Activated CD8-positive, alpha-beta memory T cell treated with anti-CD3 and anti-CD28 coated beads for 36 hours (primary cell): ENCODE data around the gene XIRP1. TPM values are rescaled to one million over a fixed set of nuclear protein-coding genes. Genes with fewer than 3 reads are reported as not detected.

ENCODE experiments used
- total RNA-seq, 2 experiments: library from RNA; stranded (reverse); gene quantifications; one replicate each; pipeline ENCODE4 v1.2.3, GENCODE V29; 2021

Gene XIRP1
- total RNA-seq, 2 experiments from 2014 or later: 4.2 to 4.3 TPM

Other genes starting within 250 kb of the XIRP1 start
- gene SCN11A, start 140.7 kb downstream of the XIRP1 start, total RNA-seq: under 1 TPM; 0.04 to 0.08 TPM
- gene WDR48, start 140.6 kb downstream of the XIRP1 start, total RNA-seq: 10 to 100 TPM; 38.0 to 43.2 TPM
- 10 to 100 TPM; 22.3 to 24.2 TPM for gene GORASP1, start 85.0 kb downstream of the XIRP1 start, total RNA-seq
- gene TTC21A, start 84.9 kb downstream of the XIRP1 start, total RNA-seq: 1 to 10 TPM; 1.1 to 1.2 TPM
- 10 to 100 TPM; 40.5 to 40.7 TPM for gene CSRNP1, start 39.0 kb downstream of the XIRP1 start, total RNA-seq
- under 1 TPM; 0.21 to 0.51 TPM for gene CX3CR1, start 87.4 kb upstream of the XIRP1 start, total RNA-seq
- 1 to 10 TPM; 2.5 TPM for gene CCR8, start 137.1 kb upstream of the XIRP1 start, total RNA-seq
- gene SLC25A38, start 190.8 kb upstream of the XIRP1 start, total RNA-seq: 10 to 100 TPM; 53.9 to 56.7 TPM
- gene RPSA, start 214.1 kb upstream of the XIRP1 start, total RNA-seq: 1,000 to 10,000 TPM; 2,408 to 2,422 TPM